ENCODE data around the gene STK32A.

DNA sequence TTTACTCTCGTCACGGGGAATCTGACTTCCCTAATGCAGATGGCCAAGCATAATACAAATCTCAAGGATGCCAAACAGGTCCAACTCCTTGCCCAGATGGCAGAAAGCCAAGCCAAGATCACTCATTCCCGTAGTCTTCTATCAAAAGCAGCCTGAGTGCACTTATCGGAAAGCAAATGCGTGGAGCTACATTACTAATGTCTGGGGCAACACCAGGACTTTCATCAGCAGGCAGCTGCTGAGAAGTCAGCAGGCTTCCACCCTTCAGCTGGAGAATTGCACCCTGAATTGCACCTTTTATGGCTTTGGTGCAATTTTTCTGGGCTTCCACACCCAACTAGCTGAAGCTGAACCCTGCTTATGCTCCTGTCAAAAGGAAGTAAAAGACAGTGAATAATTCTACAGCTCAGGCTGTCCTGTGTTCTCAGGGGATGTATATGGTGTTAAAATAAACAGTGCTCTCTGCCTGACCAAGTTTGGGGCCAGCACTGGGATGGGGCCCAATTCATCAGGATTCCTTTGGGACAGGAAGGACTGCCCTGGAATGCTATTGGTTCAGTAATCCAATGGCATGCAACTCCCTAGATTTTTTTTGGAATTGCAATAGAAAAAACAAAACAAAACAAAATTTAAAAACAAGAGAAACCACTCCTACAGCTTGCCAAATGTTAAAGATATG lies 182.4 kb downstream of the STK32A start:
- TF ChIP-seq POLR2AphosphoS5 (IDR thresholded peaks at IDR 0.05) (no peak), POLR2A (IDR thresholded peaks at IDR 0.05) (no peak)
- TF ChIP-seq, protein P1, sequence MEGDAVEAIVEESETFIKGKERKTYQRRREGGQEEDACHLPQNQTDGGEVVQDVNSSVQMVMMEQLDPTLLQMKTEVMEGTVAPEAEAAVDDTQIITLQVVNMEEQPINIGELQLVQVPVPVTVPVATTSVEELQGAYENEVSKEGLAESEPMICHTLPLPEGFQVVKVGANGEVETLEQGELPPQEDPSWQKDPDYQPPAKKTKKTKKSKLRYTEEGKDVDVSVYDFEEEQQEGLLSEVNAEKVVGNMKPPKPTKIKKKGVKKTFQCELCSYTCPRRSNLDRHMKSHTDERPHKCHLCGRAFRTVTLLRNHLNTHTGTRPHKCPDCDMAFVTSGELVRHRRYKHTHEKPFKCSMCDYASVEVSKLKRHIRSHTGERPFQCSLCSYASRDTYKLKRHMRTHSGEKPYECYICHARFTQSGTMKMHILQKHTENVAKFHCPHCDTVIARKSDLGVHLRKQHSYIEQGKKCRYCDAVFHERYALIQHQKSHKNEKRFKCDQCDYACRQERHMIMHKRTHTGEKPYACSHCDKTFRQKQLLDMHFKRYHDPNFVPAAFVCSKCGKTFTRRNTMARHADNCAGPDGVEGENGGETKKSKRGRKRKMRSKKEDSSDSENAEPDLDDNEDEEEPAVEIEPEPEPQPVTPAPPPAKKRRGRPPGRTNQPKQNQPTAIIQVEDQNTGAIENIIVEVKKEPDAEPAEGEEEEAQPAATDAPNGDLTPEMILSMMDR (IDR thresholded peaks at IDR 0.05 in 8 of 11, conservative IDR thresholded peaks at IDR 0.05 in 3 of 11): no peak

Measured in spleen (tissue), 7 donors.